ENCODE measurements around the gene PDE4DIP.
"Not testable (repeated sequence)": the region's sequence is repeated elsewhere in the genome, so short reads cannot be mapped to it uniquely, and the experiment has no call there.

GRCh38 chr1:148929253-148929652 is 85.0 kb downstream of the PDE4DIP start:
- TF ChIP-seq CTCF (conservative IDR thresholded peaks at IDR 0.05 in 1 of 2, IDR thresholded peaks at IDR 0.05 in 1 of 2; ENCODE audit: extremely low read depth in 1 of 2, insufficient read depth in 1 of 2, low read depth in 1 of 2, low read length in 2 of 2); EZH2 (IDR thresholded peaks at IDR 0.05; ENCODE audit: borderline replicate concordance, low read length): not testable (repeated sequence)
